ENCODE measurements around the gene PLXNB3.
"Not testable (repeated sequence)": the region's sequence is repeated elsewhere in the genome, so short reads cannot be mapped to it uniquely, and the experiment has no call there.

PLXNB3 gene

GRCh38 chrX:153740631-153741222 is 23.3 kb upstream of the PLXNB3 start:
- TF ChIP-seq CTCF (IDR thresholded peaks at IDR 0.05; ENCODE audit: low read depth, low read length) (no peak), POLR2A (IDR thresholded peaks at IDR 0.05; ENCODE audit: extremely low read depth, insufficient read length) (no peak), MAX (IDR thresholded peaks at IDR 0.05; ENCODE audit: low read depth, low read length) (no peak), MYC (IDR thresholded peaks at IDR 0.05; ENCODE audit: low read depth, low read length) (no peak)
- no peak for DNase-seq (ENCODE audit: low read depth)
- H3K4me3 ChIP-seq (ENCODE audit: low read depth, low read length) = no peak overlapping the region

- H3K4me3 ChIP-seq (ENCODE audit: low read depth, low read length) = no peak overlapping the region
- TF ChIP-seq CTCF (IDR thresholded peaks at IDR 0.05; ENCODE audit: low read depth, low read length) (no peak), POLR2A (IDR thresholded peaks at IDR 0.05; ENCODE audit: extremely low read depth, insufficient read length) (no peak), MAX (IDR thresholded peaks at IDR 0.05; ENCODE audit: low read depth, low read length) (no peak), MYC (IDR thresholded peaks at IDR 0.05; ENCODE audit: low read depth, low read length) (no peak)
- DNase-seq (ENCODE audit: low read depth) = no peak
These were observed 22.6 kb upstream of the PLXNB3 start for GRCh38 chrX:153741446-153741845.

GRCh38 chrX:153742111-153742510 is 21.9 kb upstream of the PLXNB3 start:
- DNase-seq (ENCODE audit: low read depth); H3K4me3 ChIP-seq (ENCODE audit: low read depth, low read length): not testable (repeated sequence)

- not testable (repeated sequence) for H3K4me3 ChIP-seq (ENCODE audit: low read depth, low read length); DNase-seq (ENCODE audit: low read depth)
These were observed 21.1 kb upstream of the PLXNB3 start for GRCh38 chrX:153742796-153743467.

- H3K4me3 ChIP-seq (ENCODE audit: low read depth, low read length); DNase-seq (ENCODE audit: low read depth): not testable (repeated sequence)
These were observed 20.4 kb upstream of the PLXNB3 start for GRCh38 chrX:153743468-153744209.

- no peak overlapping the region for H3K4me3 ChIP-seq (ENCODE audit: low read depth, low read length)
- DNase-seq (ENCODE audit: low read depth) = no peak
- TF ChIP-seq POLR2A (IDR thresholded peaks at IDR 0.05; ENCODE audit: extremely low read depth, insufficient read length) (no peak), MYC (IDR thresholded peaks at IDR 0.05; ENCODE audit: low read depth, low read length) (no peak), MAX (IDR thresholded peaks at IDR 0.05; ENCODE audit: low read depth, low read length) (no peak), CTCF (IDR thresholded peaks at IDR 0.05; ENCODE audit: low read depth, low read length) (no peak)
These were observed 19.6 kb upstream of the PLXNB3 start for GRCh38 chrX:153744210-153745066.

GRCh38 chrX:153745067-153745433 is 19.0 kb upstream of the PLXNB3 start:
- not testable (repeated sequence) for H3K4me3 ChIP-seq (ENCODE audit: low read depth, low read length); DNase-seq (ENCODE audit: low read depth)

- no peak overlapping the region for H3K4me3 ChIP-seq (ENCODE audit: low read depth, low read length)
- TF ChIP-seq POLR2A (IDR thresholded peaks at IDR 0.05; ENCODE audit: extremely low read depth, insufficient read length) (no peak), CTCF (IDR thresholded peaks at IDR 0.05; ENCODE audit: low read depth, low read length) (no peak), MAX (IDR thresholded peaks at IDR 0.05; ENCODE audit: low read depth, low read length) (no peak), MYC (IDR thresholded peaks at IDR 0.05; ENCODE audit: low read depth, low read length) (no peak)
- no peak for DNase-seq (ENCODE audit: low read depth)
These were observed 17.7 kb upstream of the PLXNB3 start for GRCh38 chrX:153746359-153746758.

GRCh38 chrX:153746991-153747390 is 17.1 kb upstream of the PLXNB3 start:
- not testable (repeated sequence) for H3K4me3 ChIP-seq (ENCODE audit: low read depth, low read length); DNase-seq (ENCODE audit: low read depth)

- DNase-seq (ENCODE audit: low read depth); H3K4me3 ChIP-seq (ENCODE audit: low read depth, low read length): not testable (repeated sequence)
These were observed 15.0 kb upstream of the PLXNB3 start for GRCh38 chrX:153749017-153749416.
